ENCODE measurements around the gene TNFRSF1A. TPM values are rescaled to one million over a fixed set of nuclear protein-coding genes. Genes with fewer than 3 reads are reported as not detected.

Gene TNFRSF1A
- total RNA-seq, 1 experiment from 2014 or later: 44.1 TPM

DNA sequence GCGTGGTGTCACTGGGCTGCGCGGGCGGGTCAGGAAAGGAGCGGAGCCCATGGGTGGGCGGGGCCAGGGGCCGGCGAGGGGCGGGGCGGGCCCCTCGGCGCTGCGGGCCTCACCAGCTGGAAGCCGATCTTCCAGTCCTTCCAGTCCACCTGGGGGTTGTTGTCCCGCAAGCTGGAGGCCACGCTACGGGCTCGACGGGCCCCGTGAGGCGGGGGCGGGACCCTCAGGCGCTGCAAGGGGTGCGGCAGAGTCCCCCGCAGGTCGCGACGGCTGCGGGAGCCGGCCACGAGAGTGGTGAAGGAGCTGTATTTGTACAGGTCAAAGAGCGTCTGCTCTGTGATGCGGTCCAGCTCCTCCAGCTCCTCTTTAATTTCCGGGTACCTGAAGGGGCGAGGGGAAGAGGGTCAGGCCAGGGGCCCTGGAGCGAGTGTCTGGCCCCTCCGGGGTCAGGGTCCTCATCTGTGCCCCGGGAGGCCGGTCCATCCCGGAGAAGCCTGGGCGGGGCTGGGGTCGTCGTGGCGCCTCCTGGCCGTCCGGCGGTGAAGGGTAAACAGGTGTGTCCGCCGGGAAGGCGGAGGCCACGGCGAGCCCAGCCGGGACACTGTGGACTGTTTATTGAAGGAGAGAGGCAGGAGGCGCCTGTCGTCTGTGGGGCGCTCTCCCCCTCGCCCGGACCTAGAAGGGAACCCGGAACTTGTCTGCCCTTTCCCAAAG lies 21.6 kb upstream of the TNFRSF1A start (continued):
- TF ChIP-seq CTCF (IDR thresholded peaks at IDR 0.05) (no peak), USF2 (CRISPR knock-in tag; IDR thresholded peaks at IDR 0.05) (no peak), CREM (CRISPR knock-in tag; IDR thresholded peaks at IDR 0.05) (no peak), SMAD3 (CRISPR knock-in tag; IDR thresholded peaks at IDR 0.05; ENCODE audit: borderline replicate concordance) (no peak), FOXK1 (CRISPR knock-in tag; IDR thresholded peaks at IDR 0.05) (0 out of 2 replicates have a peak, but pooled peaks have one; percentile 32), IRF2 (CRISPR knock-in tag; IDR thresholded peaks at IDR 0.05; ENCODE audit: borderline replicate concordance, low read depth) (no peak), ZNF512 (CRISPR knock-in tag; IDR thresholded peaks at IDR 0.05; ENCODE audit: borderline replicate concordance) (no peak), ZBTB21 (CRISPR knock-in tag; IDR thresholded peaks at IDR 0.05; ENCODE audit: borderline replicate concordance) (no peak), EMX1 (CRISPR knock-in tag; IDR thresholded peaks at IDR 0.05) (no peak), NR2C2 (CRISPR knock-in tag; IDR thresholded peaks at IDR 0.05) (no peak), PREB (CRISPR knock-in tag; IDR thresholded peaks at IDR 0.05; ENCODE audit: borderline replicate concordance) (no peak)
- TF ChIP-seq, protein P1, sequence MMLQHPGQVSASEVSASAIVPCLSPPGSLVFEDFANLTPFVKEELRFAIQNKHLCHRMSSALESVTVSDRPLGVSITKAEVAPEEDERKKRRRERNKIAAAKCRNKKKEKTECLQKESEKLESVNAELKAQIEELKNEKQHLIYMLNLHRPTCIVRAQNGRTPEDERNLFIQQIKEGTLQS (CRISPR knock-in tag; conservative IDR thresholded peaks at IDR 0.05): no peak
- TF ChIP-seq, protein P2, sequence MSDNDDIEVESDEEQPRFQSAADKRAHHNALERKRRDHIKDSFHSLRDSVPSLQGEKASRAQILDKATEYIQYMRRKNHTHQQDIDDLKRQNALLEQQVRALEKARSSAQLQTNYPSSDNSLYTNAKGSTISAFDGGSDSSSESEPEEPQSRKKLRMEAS (CRISPR knock-in tag; IDR thresholded peaks at IDR 0.05): peak; percentile 47; the same call in 1 of the 2 replicates
- TF ChIP-seq, protein P3, sequence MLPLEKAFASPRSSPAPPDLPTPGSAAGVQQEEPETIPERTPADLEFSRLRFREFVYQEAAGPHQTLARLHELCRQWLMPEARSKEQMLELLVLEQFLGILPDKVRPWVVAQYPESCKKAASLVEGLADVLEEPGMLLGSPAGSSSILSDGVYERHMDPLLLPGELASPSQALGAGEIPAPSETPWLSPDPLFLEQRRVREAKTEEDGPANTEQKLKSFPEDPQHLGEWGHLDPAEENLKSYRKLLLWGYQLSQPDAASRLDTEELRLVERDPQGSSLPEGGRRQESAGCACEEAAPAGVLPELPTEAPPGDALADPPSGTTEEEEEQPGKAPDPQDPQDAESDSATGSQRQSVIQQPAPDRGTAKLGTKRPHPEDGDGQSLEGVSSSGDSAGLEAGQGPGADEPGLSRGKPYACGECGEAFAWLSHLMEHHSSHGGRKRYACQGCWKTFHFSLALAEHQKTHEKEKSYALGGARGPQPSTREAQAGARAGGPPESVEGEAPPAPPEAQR (CRISPR knock-in tag; IDR thresholded peaks at IDR 0.05): no peak
- TF ChIP-seq, protein P4, sequence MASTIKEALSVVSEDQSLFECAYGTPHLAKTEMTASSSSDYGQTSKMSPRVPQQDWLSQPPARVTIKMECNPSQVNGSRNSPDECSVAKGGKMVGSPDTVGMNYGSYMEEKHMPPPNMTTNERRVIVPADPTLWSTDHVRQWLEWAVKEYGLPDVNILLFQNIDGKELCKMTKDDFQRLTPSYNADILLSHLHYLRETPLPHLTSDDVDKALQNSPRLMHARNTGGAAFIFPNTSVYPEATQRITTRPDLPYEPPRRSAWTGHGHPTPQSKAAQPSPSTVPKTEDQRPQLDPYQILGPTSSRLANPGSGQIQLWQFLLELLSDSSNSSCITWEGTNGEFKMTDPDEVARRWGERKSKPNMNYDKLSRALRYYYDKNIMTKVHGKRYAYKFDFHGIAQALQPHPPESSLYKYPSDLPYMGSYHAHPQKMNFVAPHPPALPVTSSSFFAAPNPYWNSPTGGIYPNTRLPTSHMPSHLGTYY (CRISPR knock-in tag; IDR thresholded peaks at IDR 0.05): no peak

GRCh38 chr12:6363010-6363329 lies 21.1 kb upstream of the TNFRSF1A start:
- Mint-ChIP-seq H3K4me3 (no peak overlapping the region), H3K27ac (no peak overlapping the region), H3K4me1 (peaks cover 23% of the 10 kb centered on the region), H3K9me3 (no peaks in the 10 kb centered on the region), H3K27me3 (ENCODE audit: low read depth) (no peaks in the 10 kb centered on the region), H3K36me3 (peaks cover 46% of the 10 kb centered on the region)
- no peak for DNase-seq (ENCODE audit: low spot score)
- POLR2A ChIA-PET: interaction anchor here (0.5 to 1.9 kb wide), 9 partner anchors 9 to 326 kb away, joined by 3 to 21 read pairs (median 4); partner anchors contain the start of genes SCNN1A and ZNF384
- ATAC-seq: no peak
- CTCF ChIA-PET: interaction anchor here (0.8 to 3.2 kb wide), 12 partner anchors 7 to 257 kb away, joined by 3 to 21 read pairs (median 7); partner anchors contain the start of genes LTBR, SCNN1A and VAMP1
- TF ChIP-seq GABPB1 (CRISPR knock-in tag; IDR thresholded peaks at IDR 0.05) (no peak), RORB (CRISPR knock-in tag; IDR thresholded peaks at IDR 0.05) (no peak), MXD4 (CRISPR knock-in tag; IDR thresholded peaks at IDR 0.05; ENCODE audit: borderline replicate concordance) (no peak), IRF2 (CRISPR knock-in tag; IDR thresholded peaks at IDR 0.05; ENCODE audit: borderline replicate concordance, low read depth) (no peak), ZNF219 (CRISPR knock-in tag; IDR thresholded peaks at IDR 0.05; ENCODE audit: borderline replicate concordance) (no peak), ATF1 (CRISPR knock-in tag; IDR thresholded peaks at IDR 0.05) (no peak), ETV6 (CRISPR knock-in tag; IDR thresholded peaks at IDR 0.05) (no peak), MYBL2 (CRISPR knock-in tag; IDR thresholded peaks at IDR 0.05) (no peak), SMAD3 (CRISPR knock-in tag; IDR thresholded peaks at IDR 0.05; ENCODE audit: borderline replicate concordance) (no peak), ZNF263 (CRISPR knock-in tag; IDR thresholded peaks at IDR 0.05; ENCODE audit: low read depth) (no peak), SOX15 (CRISPR knock-in tag; IDR thresholded peaks at IDR 0.05) (no peak)
- TF ChIP-seq, protein P5, sequence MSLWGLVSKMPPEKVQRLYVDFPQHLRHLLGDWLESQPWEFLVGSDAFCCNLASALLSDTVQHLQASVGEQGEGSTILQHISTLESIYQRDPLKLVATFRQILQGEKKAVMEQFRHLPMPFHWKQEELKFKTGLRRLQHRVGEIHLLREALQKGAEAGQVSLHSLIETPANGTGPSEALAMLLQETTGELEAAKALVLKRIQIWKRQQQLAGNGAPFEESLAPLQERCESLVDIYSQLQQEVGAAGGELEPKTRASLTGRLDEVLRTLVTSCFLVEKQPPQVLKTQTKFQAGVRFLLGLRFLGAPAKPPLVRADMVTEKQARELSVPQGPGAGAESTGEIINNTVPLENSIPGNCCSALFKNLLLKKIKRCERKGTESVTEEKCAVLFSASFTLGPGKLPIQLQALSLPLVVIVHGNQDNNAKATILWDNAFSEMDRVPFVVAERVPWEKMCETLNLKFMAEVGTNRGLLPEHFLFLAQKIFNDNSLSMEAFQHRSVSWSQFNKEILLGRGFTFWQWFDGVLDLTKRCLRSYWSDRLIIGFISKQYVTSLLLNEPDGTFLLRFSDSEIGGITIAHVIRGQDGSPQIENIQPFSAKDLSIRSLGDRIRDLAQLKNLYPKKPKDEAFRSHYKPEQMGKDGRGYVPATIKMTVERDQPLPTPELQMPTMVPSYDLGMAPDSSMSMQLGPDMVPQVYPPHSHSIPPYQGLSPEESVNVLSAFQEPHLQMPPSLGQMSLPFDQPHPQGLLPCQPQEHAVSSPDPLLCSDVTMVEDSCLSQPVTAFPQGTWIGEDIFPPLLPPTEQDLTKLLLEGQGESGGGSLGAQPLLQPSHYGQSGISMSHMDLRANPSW (CRISPR knock-in tag; conservative IDR thresholded peaks at IDR 0.05; ENCODE audit: low read depth): no peak
